Amygdala (tissue), 56 donors: ENCODE data around the gene RAD51B.

Experiments used
- DNase-seq, 56 donors: peaks; one replicate each; lab custom pipeline; 2025; lab: John Stamatoyannopoulos, UW

The RAD51B gene

DNA sequence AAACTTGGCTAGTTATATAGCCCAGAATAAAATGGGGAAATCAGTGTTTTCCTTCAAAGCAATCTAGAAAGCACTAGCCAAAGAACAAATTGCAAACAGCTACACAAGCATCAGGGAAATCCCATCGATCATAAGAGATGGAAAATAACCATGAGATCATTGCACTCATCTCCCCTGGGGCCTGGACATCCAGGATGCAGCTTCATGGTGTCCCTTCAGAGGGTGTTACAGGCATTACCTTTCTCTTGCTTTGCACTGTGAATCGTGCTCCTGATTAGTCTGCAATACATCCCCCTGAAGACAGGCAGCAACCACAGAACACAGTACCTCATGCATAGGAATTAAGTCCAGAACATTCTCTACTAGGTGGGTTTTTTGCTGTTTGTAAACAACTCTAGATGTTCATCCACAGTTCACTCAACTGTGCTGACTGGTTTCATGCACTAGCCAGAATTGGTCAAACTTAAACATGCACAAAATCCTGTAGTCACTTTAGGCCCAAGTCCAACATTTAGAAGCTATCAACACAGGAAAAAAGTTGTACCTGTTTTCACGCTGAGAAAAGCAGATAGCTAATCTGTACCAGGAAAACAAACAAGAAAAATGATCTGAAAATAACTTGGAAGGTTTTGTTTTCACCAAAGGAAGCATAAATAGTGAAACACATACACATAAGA lies 853.2 kb downstream of the RAD51B start:
- DNase-seq = no peak

DNA sequence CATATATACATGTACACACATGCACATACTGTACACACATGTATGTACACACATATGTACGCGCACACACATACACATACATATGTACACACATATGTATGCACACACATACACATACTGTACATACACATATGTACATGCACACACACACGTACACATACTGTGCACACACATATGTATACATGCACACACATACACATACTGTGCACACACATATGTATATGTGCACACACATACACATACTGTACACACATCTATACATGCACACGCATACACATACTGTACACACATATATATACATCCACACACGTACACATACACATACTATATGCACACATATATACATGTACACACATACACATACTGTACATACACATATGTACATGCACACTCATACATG lies 853.9 kb downstream of the RAD51B start:
- DNase-seq = no peak

DNA sequence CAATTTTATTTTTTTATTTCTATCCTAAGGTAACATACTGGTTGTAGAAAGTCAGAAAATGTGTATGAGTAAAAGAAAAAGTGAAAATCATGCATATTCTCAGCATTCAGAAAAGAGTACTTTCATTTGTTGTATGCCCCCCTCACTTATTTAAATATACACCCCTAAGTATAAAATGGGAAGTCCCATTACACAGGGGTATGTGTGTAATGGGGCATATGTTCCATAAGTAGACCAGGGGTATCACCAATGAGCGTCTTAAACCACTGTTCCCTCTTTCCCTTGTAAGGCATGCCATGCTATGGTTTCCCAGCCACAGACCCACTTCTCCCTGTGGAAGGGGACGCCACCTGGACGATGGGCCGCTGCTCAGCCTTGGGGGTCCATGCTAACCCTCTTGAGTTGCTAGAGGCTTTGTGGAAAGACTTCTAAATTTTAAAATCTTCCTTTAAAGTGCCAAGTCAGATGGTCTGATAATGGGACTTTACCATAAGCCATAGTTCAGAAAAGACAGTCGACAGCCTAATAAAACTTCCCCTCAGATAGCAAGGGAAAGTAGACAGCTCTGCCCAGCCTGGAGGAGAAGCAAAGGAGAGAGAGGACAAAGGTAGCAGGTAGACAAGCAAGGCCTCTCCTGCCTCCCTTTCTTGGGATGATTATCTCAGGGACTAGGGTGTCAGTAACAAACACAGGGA lies 855.1 kb downstream of the RAD51B start:
- DNase-seq = no peak

DNA sequence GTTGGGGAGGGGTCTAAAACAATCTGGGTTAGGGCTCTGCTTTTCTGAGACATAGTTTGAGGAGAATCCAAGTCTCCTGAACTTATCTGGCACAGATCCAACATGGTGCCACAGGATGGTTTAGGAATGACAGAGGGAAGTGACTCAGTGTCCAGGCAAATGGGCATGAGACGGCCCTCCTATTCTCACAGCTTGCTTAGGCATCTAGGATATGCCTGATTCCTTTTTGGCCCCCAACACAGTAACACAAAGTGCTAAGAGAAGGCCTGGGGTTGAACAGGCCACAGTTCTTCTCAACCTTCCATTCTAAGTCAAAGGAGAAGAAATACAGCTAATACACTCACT lies 855.6 kb downstream of the RAD51B start:
- DNase-seq = no peak

DNA sequence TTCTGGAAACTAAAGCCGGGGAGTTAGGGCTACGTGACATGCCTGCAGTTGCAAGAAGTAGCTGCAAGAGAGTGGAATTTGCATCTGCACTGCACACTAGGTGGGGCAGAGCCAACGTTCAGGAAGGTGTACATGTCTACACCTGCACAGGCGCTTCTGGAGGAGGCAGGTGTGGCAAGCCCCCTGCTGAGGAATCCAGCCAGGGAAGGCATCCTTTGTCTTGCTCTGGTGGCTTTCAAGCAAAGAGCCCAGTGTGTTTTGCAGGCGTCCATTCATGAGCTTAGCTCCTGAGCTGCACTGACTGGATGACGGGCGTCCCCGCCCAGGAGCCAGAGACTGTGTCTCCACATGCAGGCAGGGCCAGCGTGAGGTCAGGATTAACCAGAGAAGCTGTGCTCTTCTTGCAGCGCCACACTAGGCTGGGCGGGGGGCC lies 856.9 kb downstream of the RAD51B start:
- no peak for DNase-seq

DNA sequence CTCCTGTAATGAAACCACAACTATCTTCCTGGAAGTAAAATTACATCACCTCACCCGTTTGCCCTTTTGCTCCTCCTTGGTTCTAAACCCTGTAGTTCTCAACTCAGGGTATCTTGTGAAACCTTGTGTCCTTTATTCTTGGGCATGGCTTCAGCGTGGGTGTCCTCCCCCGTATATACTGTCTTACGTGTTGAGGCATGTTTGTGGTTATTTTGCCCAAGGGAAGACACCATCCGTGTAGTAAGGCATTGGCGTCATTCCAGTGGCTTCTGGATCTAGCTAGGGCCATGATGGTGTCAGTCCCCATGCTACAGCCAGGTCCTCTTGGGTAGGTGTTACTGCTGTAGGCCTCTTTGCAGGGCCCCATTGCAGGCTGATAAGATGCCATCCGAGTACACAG lies 857.9 kb downstream of the RAD51B start:
- DNase-seq = no peak

DNA sequence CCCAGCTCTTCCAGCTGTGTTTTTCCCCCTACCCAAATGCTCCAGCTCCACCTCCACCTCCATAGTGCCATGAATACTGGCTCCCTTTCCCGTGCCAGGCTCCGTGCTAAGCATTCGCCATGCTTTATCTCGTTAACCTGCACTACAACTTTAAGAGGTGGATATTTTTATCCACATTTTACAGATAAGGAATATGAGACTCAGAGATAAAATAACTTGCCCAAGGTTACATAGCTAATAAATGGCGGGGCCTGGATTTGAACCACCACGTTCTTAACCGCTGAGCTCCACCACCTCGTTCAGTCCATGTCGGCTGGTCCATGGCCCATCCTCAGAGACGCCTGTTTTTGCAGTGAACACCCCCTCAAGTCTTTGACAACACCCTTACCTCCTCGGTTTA lies 858.3 kb downstream of the RAD51B start:
- no peak for DNase-seq

DNA sequence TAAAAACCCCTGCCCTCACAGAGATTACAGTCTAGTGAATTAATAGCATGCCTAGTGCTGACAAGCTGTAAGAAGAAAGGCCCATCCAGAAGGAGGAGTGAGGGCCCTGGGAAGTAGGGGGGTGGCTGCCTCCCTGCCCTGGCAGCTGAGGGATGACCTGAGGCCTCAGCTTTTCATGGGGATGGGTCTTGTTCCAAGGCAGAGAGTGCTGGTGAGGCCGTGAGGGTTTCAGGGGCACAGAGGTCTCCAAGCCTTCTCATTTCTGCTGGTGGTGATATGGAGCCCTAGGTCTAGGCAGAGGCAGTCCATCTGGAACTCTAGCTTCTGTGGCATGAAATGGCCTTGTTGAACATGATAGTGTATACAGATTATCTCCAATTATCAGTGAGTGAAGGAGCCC lies 858.9 kb downstream of the RAD51B start:
- no peak for DNase-seq

DNA sequence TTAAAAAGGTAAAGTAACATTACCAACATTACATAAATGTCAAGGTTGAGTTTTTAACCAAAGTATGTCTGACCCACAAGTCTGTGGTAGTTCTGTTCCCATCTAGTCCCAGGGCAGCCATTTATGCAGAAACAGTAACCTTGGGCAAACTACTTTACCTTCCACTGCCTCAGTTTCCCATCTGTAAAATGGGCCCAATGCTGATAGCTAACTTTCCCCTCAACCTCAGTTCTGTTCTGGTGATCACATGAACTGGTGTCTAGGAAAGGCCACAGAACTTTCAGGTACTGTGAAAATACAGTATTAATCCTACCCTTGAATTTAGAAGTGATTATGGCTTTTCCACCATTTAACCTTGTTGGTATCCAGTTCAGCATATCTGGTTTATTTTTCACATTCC lies 859.7 kb downstream of the RAD51B start:
- DNase-seq = no peak

DNA sequence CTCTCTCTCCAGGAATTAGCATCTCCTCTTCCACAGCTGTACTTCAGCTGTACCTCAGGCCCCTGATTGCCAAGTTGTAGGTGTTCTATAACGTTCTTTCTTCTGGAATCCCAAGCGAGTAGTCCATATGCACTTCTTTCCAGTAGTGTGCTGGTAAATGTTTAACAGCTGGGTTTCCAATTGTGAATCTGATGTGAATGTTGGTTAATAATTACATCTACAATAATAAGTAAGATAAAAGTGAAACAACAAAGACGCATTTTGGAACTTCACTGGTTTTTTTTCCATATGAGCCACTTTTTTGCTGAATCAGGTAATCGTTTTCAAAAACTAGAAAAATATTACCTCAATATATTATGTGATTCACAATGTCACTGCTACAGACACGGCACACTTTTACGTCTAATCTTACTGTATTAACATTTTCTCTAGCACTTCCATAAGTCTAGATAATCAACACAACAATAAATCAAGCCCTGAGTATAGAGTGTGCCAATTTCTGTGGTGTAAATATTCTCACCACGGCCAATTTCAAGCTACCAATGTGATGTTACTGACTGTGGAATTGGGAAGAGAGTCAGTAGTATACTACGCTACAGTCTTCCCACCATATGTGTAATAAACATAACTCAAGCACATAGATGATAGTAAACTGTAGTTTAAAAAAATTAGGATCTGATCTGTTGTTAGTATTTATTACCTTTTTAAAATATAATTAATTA lies 860.3 kb downstream of the RAD51B start:
- no peak for DNase-seq

DNA sequence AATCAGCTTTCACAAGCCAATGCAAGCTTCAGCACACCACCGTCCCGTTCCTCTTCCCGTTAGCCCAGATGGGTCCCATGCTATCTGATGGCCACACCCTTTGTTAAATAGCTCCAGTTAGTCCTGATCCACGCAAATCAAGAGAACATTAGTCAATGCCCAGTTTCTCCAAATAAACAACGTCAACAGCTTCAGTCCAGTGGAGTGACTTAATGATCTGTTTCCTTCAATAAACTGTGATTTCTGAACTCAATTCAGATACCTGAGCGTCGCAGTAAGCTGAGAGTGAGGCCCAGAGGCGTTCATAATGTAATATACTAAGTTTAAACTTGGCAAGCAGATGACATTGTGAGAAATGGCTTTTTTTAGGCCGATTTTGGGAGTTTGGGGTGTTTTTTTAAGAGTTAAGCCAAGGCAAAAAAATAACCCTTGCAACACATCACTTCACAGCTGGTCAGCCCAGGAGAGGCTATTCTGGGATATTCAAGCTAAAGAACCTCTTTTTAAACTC lies 861.0 kb downstream of the RAD51B start:
- no peak for DNase-seq

DNA sequence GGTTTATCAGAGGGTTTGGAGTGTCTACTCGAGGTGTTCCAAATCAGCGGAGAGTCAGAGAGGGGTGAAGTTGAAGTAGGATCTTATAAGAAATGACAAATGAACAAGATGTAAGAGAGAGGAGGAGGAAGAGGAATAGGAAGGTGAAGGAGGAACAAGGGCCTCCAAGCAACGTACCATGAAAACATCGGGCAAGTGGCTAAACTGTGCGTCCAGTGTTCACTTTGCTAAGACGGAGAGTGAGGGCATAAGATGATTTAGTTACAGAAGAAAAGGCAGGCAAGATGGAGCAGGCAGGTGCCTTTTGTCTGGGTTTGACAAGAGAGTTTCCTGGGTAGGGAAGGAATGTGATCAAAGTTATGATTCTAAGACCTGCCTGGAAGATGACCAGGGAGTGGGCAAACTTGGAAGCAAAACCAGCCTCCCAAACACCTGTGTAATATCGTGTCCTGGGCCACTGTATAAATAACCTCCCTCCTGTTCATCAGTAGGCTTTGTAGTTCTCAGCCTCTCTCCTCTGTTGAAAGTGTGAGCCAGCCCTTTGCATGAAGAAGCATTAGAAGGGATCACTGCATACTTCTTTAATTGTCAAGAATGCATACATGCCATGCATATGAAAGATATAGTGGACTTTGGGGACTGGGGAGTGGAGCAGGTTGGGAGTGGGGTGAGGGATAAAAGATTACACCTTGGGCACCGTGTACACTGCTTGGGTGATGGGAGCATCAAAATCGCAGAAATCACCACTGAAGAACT lies 861.9 kb downstream of the RAD51B start:
- no peak for DNase-seq

DNA sequence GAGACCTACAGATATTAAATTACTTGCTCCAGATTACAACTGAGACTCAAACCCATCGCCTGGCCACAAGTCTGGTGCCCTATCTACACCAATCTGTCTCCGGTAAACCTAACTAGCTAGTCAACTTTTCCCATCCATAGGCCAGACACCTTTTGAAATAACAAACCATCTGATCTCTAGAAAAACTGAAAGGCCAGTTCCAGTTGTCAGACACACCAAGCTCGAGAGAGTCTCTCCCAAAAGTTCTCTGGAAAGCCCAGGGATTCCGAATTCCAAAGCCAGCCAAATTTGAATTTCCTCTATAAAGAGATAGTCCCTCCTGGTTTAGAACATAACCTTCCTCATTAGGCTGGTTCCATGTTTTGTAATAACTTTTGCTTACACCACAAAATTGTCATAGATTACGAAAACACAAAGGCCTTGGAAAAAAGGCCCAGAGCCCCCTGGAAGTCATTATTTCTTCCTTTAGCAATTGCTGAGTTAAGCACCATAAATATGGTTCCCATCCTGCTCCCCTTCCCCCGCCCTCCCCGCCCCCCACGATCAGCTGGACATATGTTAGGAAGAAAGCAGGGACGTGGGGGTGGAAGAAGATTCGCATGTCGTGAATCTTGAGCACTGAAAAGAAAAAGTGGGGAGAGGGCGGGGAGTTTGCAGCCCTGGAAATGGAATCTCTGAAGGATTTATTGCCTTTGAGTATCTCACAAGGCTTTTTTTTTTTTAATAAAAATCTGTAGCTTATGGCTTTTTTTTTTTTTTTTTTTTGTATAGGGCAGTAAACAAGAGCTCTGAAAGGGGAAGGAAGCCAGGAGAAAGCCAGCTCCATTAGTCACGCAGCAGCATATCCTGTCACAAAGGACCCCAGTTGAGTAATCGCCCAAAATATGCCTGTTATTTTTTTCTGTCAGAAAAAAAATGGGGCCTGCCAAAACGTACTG lies 862.9 kb downstream of the RAD51B start:
- DNase-seq = peak in 6 of 56 donors; percentile 12 to 60 (median 18)

DNA sequence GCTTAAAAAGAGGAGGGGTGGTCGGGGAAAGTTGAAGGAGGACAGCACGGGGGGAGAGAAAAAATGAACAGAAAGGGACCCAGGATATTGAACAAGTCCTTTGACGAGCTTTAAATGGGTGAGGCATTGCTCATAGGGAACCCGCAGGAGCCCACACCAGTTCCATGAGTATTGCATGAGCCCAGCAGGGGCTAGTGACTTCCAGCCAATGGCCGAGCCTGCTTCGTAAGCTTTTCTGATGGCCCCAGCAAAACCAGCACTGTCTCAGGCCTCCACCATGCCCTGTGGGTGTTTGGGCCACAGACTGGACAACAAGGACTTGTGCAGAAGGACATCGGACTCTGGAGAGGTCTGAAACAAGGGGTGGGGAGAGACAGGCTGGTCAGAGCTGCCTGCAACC lies 863.7 kb downstream of the RAD51B start:
- DNase-seq = peak in 11 of 56 donors; percentile 11 to 42 (median 20)

DNA sequence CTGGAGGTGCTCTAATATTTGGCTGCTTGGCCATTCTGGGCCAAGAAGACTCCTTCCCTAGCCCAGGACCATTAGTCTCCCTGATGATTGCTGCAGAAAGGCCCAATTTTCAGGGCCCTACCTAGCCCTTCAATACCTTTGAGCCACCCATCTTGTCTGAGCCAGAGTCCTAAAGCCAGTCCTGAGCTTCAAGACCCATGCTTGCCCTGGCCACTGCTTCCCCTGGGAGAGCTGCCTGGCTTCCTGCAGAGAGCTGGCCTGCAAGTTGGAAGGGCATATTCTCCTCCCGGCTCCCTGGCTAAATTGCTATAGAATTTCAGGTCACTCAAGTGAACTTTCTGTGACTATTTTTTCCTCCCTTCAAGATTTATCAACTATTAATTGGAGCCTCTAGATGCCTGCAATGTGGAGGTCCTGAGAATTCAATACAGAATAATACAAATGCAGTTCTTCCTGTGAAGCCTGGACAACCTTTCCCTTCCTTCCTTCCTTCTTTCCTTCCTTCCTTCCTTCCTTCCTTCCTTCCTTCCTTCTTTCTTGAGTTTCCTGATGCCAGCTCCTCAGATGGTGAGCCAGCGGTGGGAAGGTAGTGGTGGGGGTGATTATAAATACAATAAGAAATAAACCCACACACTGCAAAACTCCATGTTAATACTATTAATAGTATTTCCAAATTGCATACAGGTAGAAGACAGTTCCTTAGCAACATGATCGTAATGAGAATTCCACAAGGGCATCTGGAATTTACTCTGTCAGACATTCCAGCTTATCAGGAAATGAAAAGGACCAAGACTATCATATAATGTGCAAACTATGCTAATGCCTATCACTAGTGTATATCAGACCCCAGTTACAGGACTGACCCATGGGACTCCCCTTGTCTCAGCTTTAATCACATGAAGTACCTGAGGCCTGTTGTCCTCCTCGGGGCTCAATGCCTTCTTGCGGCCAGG lies 865.2 kb downstream of the RAD51B start:
- DNase-seq = no peak

DNA sequence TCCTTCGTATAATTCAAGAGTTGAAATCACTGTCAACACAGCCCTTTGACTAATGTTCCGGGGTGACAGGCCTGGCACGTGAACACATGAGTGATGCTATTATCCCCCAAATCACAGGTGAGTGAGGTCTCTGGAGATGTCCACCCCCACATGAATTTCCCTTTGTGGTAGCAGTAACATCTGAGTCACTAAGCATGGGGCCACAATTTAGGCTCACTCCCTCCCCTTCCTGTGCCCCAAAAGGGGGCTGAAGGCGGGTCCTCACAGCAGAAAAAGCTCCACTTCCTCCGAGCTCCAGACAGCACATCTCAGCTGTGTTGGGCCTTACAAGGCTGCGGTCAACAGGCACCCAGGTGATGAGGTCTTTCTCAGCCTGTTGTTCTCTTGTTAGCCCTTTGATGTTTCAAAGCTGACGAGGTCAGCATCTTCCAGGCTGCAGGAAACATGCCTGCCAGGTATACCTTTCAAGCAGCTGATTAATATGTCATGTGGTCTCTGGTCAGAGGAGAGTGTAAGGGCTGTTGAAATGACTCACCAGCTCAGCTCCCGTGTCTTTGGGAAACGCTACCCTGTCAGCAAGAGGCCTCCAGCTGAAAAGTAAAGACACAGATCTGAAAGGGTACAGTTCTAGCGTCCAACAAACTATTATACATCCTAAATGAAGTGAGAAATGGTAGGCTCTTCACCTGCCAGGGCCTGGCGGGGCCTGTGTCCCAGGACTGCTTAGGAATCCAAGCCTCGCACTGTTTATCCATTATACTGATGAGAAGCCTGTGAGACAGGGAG lies 866.0 kb downstream of the RAD51B start:
- no peak for DNase-seq

DNA sequence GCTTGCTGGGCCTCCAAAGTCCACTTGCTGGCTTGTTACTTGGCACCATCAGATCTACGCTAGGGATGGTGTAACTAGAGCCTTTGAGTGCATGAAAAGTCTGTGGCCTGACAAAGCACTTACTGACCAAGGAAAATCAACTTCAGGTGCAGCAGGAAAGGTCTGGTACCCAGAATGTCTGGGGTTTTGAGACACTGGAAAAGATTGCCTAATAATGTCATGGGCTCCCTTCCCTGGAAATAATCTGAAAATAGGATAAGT lies 866.6 kb downstream of the RAD51B start:
- DNase-seq = no peak

DNA sequence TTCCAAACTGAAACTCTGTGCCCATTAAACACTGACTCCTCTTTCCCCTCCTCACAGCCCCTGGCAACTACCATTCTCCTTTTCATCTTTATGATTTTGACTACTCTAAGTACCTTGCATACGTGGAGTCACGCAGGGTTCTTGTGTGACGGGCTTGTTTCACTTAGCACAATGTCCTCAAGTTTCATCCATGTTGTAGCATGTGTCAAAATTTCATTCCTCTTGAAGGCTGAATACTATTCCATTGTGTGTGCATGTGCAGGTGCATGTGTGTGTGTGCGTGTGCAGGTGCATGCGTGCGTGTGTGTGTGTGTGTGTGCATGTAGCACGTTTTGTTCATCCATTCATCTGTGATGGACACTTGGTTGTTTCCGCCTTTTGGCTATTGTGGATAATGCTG lies 867.1 kb downstream of the RAD51B start:
- no peak for DNase-seq
